ENCODE measurements around the gene MPDU1. TPM values are rescaled to one million over a fixed set of nuclear protein-coding genes. Genes with fewer than 3 reads are reported as not detected.

MPDU1 gene
- total RNA-seq, 1 donor from 2014 or later: 157 TPM

- H3K4me1 ChIP-seq: peaks cover 0 to 4% of the 10 kb centered on the region in 2 donors
- H3K9me3 ChIP-seq: no peaks in the 10 kb centered on the region
- intact Hi-C loops (cut with DNase I): no loop called here
- H3K27ac ChIP-seq: no peak within 1 kb of the TSS
- no peak for DNase-seq (ENCODE audit: low spot score in 2 of 2)
- no peaks in the 10 kb centered on the region for H3K36me3 ChIP-seq
- TF ChIP-seq CTCF (IDR thresholded peaks at IDR 0.05): no peak
- H3K4me3 ChIP-seq: no peak within 1 kb of the TSS
- H3K27me3 ChIP-seq: no peaks in the 10 kb centered on the region
Measured at GRCh38 chr17:7629939-7630571, 46.4 kb downstream of the MPDU1 start, which contains the start of gene SHBG. TSS of gene SHBG (plus strand) at chr17:7630135. CDS start at chr17:7630173, 38 bp downstream.

GRCh38 chr17:7631398-7632380 is 48.0 kb downstream of the MPDU1 start:
- Histone ChIP-seq H3K4me1 (peaks cover 0 to 4% of the 10 kb centered on the region in 2 donors), H3K36me3 (no peaks in the 10 kb centered on the region), H3K4me3 (no peak overlapping the region), H3K9me3 (no peaks in the 10 kb centered on the region), H3K27me3 (no peaks in the 10 kb centered on the region), H3K27ac (no peak overlapping the region)
- DNase-seq (ENCODE audit: low spot score in 2 of 2): no peak
- intact Hi-C loops (cut with DNase I): no loop called here
- TF ChIP-seq CTCF (IDR thresholded peaks at IDR 0.05): no peak

GRCh38 chr17:7632492-7632894 is 48.8 kb downstream of the MPDU1 start:
- peak in 1 of 3 experiments; percentile 21 for TF ChIP-seq CTCF (IDR thresholded peaks at IDR 0.05)
- H3K4me1 ChIP-seq: no peaks in the 10 kb centered on the region
- H3K27me3 ChIP-seq: no peaks in the 10 kb centered on the region
- no peak overlapping the region for H3K27ac ChIP-seq
- H3K9me3 ChIP-seq: no peaks in the 10 kb centered on the region
- DNase-seq (ENCODE audit: low spot score in 2 of 2): no peak
- intact Hi-C loops (cut with DNase I): no loop called here
- H3K4me3 ChIP-seq: no peak overlapping the region
- no peaks in the 10 kb centered on the region for H3K36me3 ChIP-seq

- intact Hi-C loops (cut with DNase I): no loop called here
- H3K9me3 ChIP-seq: no peaks in the 10 kb centered on the region
- H3K4me1 ChIP-seq: no peaks in the 10 kb centered on the region
- no peaks in the 10 kb centered on the region for H3K27me3 ChIP-seq
- no peak for DNase-seq (ENCODE audit: low spot score in 2 of 2)
- H3K4me3 ChIP-seq: no peak overlapping the region
- H3K36me3 ChIP-seq: no peaks in the 10 kb centered on the region
- no peak for TF ChIP-seq CTCF (IDR thresholded peaks at IDR 0.05)
- no peak overlapping the region for H3K27ac ChIP-seq
Measured at GRCh38 chr17:7633093-7633492, 49.4 kb downstream of the MPDU1 start.

- H3K36me3 ChIP-seq: no peaks in the 10 kb centered on the region
- intact Hi-C loops (cut with DNase I): no loop called here
- peak in 1 of 3 experiments; percentile 35 for TF ChIP-seq CTCF (IDR thresholded peaks at IDR 0.05)
- no peaks in the 10 kb centered on the region for H3K9me3 ChIP-seq
- no peaks in the 10 kb centered on the region for H3K4me1 ChIP-seq
- H3K4me3 ChIP-seq: no peak overlapping the region
- no peak for DNase-seq (ENCODE audit: low spot score in 2 of 2)
- no peak overlapping the region for H3K27ac ChIP-seq
- H3K27me3 ChIP-seq: no peaks in the 10 kb centered on the region
Measured at GRCh38 chr17:7634384-7634783, 50.7 kb downstream of the MPDU1 start.
